Embryonic facial prominence (tissue), 1 donor: ENCODE measurements around the gene LAMB4.

Experiments
- DNase-seq: peaks from one replicate; pipeline ENCODE4 v3.0.0-alpha.2; 2016; ENCODE audit errors: extremely low spot score

The LAMB4 gene

GRCh38 chr7:108142180-108142579 lies 12.0 kb upstream of the LAMB4 start:
- DNase-seq = no peak

- no peak for DNase-seq
Observed at GRCh38 chr7:108140671-108141070, 10.5 kb upstream of the LAMB4 start.

- DNase-seq = no peak
Observed at GRCh38 chr7:108138911-108139310, 8.8 kb upstream of the LAMB4 start.

GRCh38 chr7:108137993-108138392 lies 7.8 kb upstream of the LAMB4 start:
- no peak for DNase-seq

GRCh38 chr7:108137040-108137439 lies 6.9 kb upstream of the LAMB4 start:
- no peak for DNase-seq

GRCh38 chr7:108136191-108136688 lies 6.1 kb upstream of the LAMB4 start:
- no peak for DNase-seq

GRCh38 chr7:108135446-108136190 lies 5.5 kb upstream of the LAMB4 start:
- DNase-seq = no peak

- DNase-seq = no peak
Observed at GRCh38 chr7:108134486-108134885, 4.3 kb upstream of the LAMB4 start.

- no peak for DNase-seq
Observed at GRCh38 chr7:108132551-108133265, 2.5 kb upstream of the LAMB4 start.

GRCh38 chr7:108129018-108129965 lies 869 bp downstream of the LAMB4 start:
- DNase-seq = no peak

- DNase-seq = no peak
Observed at GRCh38 chr7:108128514-108128913, 1.6 kb downstream of the LAMB4 start.

GRCh38 chr7:108127461-108127860 lies 2.7 kb downstream of the LAMB4 start:
- no peak for DNase-seq

GRCh38 chr7:108124820-108125219 lies 5.3 kb downstream of the LAMB4 start:
- DNase-seq = no peak

- no peak for DNase-seq
Observed at GRCh38 chr7:108122181-108122580, 8.0 kb downstream of the LAMB4 start.

GRCh38 chr7:108120933-108121332 lies 9.2 kb downstream of the LAMB4 start:
- DNase-seq = no peak

GRCh38 chr7:108120196-108120595 lies 10.0 kb downstream of the LAMB4 start:
- DNase-seq = no peak

- DNase-seq = no peak
Observed at GRCh38 chr7:108118959-108119358, 11.2 kb downstream of the LAMB4 start.

- DNase-seq = no peak
Observed at GRCh38 chr7:108114117-108114841, 15.9 kb downstream of the LAMB4 start.

GRCh38 chr7:108112683-108113082 lies 17.5 kb downstream of the LAMB4 start:
- DNase-seq = no peak

- DNase-seq = no peak
Observed at GRCh38 chr7:108109221-108109908, 20.8 kb downstream of the LAMB4 start.

GRCh38 chr7:108108131-108108530 lies 22.0 kb downstream of the LAMB4 start:
- DNase-seq = no peak
